Measurements from ENCODE around the gene PPP1R16B. TPM values are rescaled to one million over a fixed set of nuclear protein-coding genes. Genes with fewer than 3 reads are reported as not detected.

PPP1R16B gene
- total and polyA plus RNA-seq, 11 donors, result 1.9 to 12.2 (median 6.9) TPM

- H3K4me1 ChIP-seq, result peaks cover 0 to 6% (median 0%) of the 10 kb centered on the region in 12 donors
- H3K9me3 ChIP-seq, result no peaks in the 10 kb centered on the region
- intact Hi-C loops (cut with DNase I), result no loop called here
- H3K36me3 ChIP-seq, result no peaks in the 10 kb centered on the region
- H3K27me3 ChIP-seq, result peaks cover 0 to 2% (median 0%) of the 10 kb centered on the region in 9 donors
- no peak overlapping the region for H3K4me3 ChIP-seq
- no peak for TF ChIP-seq POLR2A (IDR thresholded peaks at IDR 0.05)
- no peak for TF ChIP-seq CTCF (IDR thresholded peaks at IDR 0.05)
- 92 to 95% (median 93%) methylated on average over 8 of the region's 8 CpGs for WGBS, 4 donors
- DNase-seq, result no peak
- H3K27ac ChIP-seq, result no peak overlapping the region
- ATAC-seq, result no peak
These were observed 48.3 kb downstream of the PPP1R16B start for GRCh38 chr20:38853759-38854158.

- Histone ChIP-seq H3K4me3 (no peak overlapping the region), H3K27me3 (peaks cover 0 to 2% (median 0%) of the 10 kb centered on the region in 9 donors), H3K9me3 (no peaks in the 10 kb centered on the region), H3K27ac (no peak overlapping the region), H3K4me1 (peaks cover 0 to 14% (median 0%) of the 10 kb centered on the region in 12 donors), H3K36me3 (no peaks in the 10 kb centered on the region)
- DNase-seq (no peak), ATAC-seq (no peak)
- TF ChIP-seq POLR2A (IDR thresholded peaks at IDR 0.05) (no peak), CTCF (IDR thresholded peaks at IDR 0.05) (no peak)
- WGBS, 4 donors, result 76 to 85% (median 82%) methylated on average over 3 of the region's 3 CpGs
- intact Hi-C loops (cut with DNase I), result no loop called here
These were observed 49.2 kb downstream of the PPP1R16B start for GRCh38 chr20:38854654-38855066.

DNA sequence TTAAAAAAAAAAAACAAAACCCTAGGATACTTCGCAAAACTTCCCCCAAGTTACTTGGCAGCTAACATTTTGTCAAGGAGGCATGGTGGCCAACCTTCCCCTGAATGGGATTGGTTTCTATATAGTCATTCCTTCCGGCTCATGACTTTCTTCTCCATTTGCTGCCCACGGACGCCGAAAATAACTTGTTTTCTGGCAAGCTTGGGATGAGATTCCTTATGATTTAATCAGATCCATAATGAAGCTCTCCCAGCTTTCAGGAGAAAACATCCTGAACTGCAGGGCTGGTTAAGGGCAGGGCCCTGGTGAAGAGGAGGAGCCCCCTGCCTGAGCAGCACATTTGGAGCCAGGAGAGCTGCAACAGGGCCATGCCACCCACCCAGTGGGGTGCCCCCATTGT is 49.9 kb downstream of the PPP1R16B start:
- Histone ChIP-seq H3K4me1 (peaks cover 0 to 14% (median 0%) of the 10 kb centered on the region in 12 donors), H3K9me3 (no peaks in the 10 kb centered on the region), H3K36me3 (no peaks in the 10 kb centered on the region), H3K27me3 (peaks cover 0 to 2% (median 0%) of the 10 kb centered on the region in 9 donors), H3K4me3 (no peak overlapping the region), H3K27ac (no peak overlapping the region)
- TF ChIP-seq CTCF (IDR thresholded peaks at IDR 0.05) (no peak), POLR2A (IDR thresholded peaks at IDR 0.05) (no peak)
- WGBS, 4 donors, result 63 to 77% (median 75%) methylated on average over 5 of the region's 5 CpGs
- ATAC-seq (no peak), DNase-seq (no peak)
- intact Hi-C loops (cut with DNase I), result no loop called here

GRCh38 chr20:38856570-38856969 is 51.1 kb downstream of the PPP1R16B start:
- no peak overlapping the region for H3K4me3 ChIP-seq
- H3K27ac ChIP-seq, result no peak overlapping the region
- DNase-seq, result no peak
- TF ChIP-seq POLR2A (IDR thresholded peaks at IDR 0.05) (no peak), CTCF (IDR thresholded peaks at IDR 0.05) (no peak)
- H3K9me3 ChIP-seq, result no peaks in the 10 kb centered on the region
- H3K27me3 ChIP-seq, result peaks cover 0 to 2% (median 0%) of the 10 kb centered on the region in 9 donors
- intact Hi-C loops (cut with DNase I), result no loop called here
- 88 to 93% (median 89%) methylated on average over 2 of the region's 2 CpGs for WGBS, 4 donors
- peaks cover 0 to 14% (median 0%) of the 10 kb centered on the region in 12 donors for H3K4me1 ChIP-seq
- ATAC-seq, result no peak
- H3K36me3 ChIP-seq, result no peaks in the 10 kb centered on the region

Data from heart left ventricle (tissue), 16 donors.